Measurements from ENCODE around the gene SEZ6L.
A peak's percentile ranks its signal among the peaks of the same experiment; 100 is the strongest.

SEZ6L gene

DNA sequence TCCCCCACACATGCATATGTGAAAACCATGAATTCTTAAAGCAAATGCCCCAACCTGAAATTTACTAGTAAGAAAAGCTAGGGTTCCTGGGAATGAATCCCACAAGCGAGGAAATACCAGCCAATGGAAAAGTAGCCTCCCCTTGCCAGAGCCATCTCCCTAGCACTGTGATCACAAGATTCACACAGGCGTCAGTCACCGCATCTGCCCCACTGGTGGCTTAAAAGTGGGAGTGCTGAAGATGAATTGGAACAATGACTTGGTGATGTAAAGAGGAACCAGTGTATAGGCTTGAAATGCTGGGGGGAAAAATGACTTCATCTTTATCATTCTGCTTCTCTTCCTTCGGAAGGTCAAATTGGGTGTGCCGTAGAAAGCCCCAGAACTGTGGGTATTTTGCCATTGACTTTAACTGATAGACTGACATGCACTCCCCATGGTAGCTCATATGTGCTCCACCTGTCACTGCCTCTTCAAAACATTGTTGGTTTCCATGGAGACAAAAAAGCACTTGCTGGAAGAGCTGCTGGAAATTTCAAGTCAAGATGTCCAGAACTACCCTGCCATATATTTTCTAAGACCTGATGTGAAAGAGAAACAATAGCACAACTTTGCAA is 240.6 kb downstream of the SEZ6L start:
- Histone ChIP-seq H3K4me3 (ENCODE audit: low read length) (no peak overlapping the region), H3K4me1 (ENCODE audit: control insufficient read depth, insufficient read depth, low read length) (no peaks in the 10 kb centered on the region), H3K9ac (ENCODE audit: low read length) (no peak overlapping the region), H3K27me3 (replicated peaks; ENCODE audit: control insufficient read depth, insufficient read depth, low read length) (peaks cover 60% of the 10 kb centered on the region), H3K9me3 (ENCODE audit: control insufficient read depth, low read length) (peaks cover 9% of the 10 kb centered on the region), H3K36me3 (ENCODE audit: control insufficient read depth, insufficient read depth, low read length, severe bottlenecking) (no peaks in the 10 kb centered on the region)
- no peak for DNase-seq (ENCODE audit: low read depth)

DNA sequence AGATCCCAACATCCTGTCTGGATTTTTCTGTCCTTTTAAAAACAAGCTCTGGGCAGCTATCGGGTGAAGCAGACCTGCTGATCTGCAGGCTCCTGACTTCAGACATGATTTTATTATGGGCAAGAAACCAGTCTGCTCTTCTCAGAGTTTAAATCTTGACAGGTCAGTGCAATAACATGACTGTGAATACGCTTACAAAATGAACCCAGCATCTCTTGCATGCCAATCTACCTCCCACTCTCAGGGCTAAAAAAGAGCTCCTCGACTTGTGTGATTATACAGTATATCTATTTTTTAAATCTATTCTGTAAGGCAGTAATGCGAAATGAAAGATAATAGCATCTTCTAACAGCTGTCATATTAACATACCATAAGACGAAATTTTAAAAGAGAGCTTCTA is 241.1 kb downstream of the SEZ6L start:
- no peak for DNase-seq (ENCODE audit: low read depth)
- no peak overlapping the region for H3K9ac ChIP-seq (ENCODE audit: low read length)
- peaks cover 58% of the 10 kb centered on the region for H3K27me3 ChIP-seq (replicated peaks; ENCODE audit: control insufficient read depth, insufficient read depth, low read length)
- no peaks in the 10 kb centered on the region for H3K36me3 ChIP-seq (ENCODE audit: control insufficient read depth, insufficient read depth, low read length, severe bottlenecking)
- peaks cover 9% of the 10 kb centered on the region for H3K9me3 ChIP-seq (ENCODE audit: control insufficient read depth, low read length)
- H3K4me1 ChIP-seq (ENCODE audit: control insufficient read depth, insufficient read depth, low read length), result no peaks in the 10 kb centered on the region
- no peak overlapping the region for H3K4me3 ChIP-seq (ENCODE audit: low read length)

DNA sequence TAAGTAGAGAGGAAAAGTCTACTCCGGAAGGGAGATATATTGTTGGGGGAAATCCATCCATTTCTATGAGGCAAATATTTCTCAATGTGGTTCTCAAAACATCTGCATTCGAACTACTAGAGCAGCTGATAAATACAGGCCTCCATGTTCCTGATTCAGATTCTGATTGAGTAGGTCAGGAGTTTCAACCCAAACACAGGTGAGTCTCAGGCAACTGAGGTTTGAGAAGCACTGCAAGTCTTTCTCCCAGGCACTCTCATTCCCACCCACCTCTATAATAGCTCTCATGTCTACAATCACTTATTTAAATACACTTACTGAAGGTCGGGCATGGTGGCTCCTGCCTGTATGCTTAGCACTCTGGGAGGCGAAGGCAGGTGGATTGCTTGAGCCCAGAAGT is 245.1 kb downstream of the SEZ6L start:
- Histone ChIP-seq H3K27me3 (replicated peaks; ENCODE audit: control insufficient read depth, insufficient read depth, low read length) (peaks cover 62% of the 10 kb centered on the region), H3K9me3 (ENCODE audit: control insufficient read depth, low read length) (peaks cover 9% of the 10 kb centered on the region), H3K4me3 (ENCODE audit: low read length) (no peak overlapping the region), H3K4me1 (ENCODE audit: control insufficient read depth, insufficient read depth, low read length) (peaks cover 10% of the 10 kb centered on the region), H3K36me3 (ENCODE audit: control insufficient read depth, insufficient read depth, low read length, severe bottlenecking) (no peaks in the 10 kb centered on the region), H3K9ac (ENCODE audit: low read length) (no peak overlapping the region)
- no peak for DNase-seq (ENCODE audit: low read depth)

DNA sequence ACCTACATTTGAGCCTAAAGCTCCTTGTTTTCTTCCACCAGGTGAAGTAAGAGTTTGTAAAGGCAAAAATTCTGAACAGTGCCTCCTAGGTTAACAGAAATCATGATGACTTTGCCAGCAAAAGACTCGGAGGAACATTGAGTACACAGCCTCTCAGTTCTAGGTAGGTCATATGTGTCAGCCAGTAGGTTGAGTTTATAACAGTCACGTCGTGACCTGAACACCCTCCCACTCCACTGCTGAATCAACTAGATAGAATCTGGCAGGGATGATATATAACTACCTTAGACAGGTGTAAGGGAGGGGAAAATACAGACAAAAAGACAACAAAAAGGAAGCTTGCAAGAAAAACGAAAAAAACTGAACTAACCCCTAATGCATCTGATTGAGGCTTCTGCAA is 247.0 kb downstream of the SEZ6L start:
- no peak overlapping the region for H3K9ac ChIP-seq (ENCODE audit: low read length)
- peaks cover 51% of the 10 kb centered on the region for H3K27me3 ChIP-seq (replicated peaks; ENCODE audit: control insufficient read depth, insufficient read depth, low read length)
- no peak overlapping the region for H3K4me3 ChIP-seq (ENCODE audit: low read length)
- H3K4me1 ChIP-seq (ENCODE audit: control insufficient read depth, insufficient read depth, low read length), result peaks cover 10% of the 10 kb centered on the region
- no peak for DNase-seq (ENCODE audit: low read depth)
- no peaks in the 10 kb centered on the region for H3K36me3 ChIP-seq (ENCODE audit: control insufficient read depth, insufficient read depth, low read length, severe bottlenecking)
- peaks cover 2% of the 10 kb centered on the region for H3K9me3 ChIP-seq (ENCODE audit: control insufficient read depth, low read length)

DNA sequence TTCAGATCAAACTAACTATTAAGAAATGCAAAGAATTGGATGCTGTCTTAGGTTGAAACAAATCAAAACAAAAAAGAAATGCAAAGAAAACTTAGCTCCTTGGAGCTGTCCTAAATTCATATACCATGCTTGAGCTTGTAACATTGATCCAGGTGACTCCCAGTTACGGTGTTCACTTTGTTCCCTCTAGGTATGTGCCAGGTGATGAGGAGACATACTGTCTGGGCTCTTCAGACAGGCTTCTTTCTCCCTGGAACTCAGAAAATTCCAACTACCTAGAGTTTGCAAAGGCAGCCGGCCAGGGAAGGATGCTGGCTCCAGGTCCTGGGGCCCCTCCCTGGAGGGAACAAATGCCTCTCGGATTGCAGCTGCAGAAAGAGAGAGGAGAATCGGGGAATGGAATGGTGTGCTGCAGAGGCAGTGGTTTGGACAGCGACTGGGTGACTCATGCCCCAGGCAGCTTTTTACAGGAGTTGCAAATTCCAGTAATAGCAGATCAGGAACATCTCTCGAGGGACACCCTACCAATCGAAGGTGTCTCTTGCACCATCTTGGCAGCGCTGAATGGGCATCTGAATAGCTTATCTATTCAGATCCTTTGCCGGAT is 247.5 kb downstream of the SEZ6L start:
- DNase-seq (ENCODE audit: low read depth), result peak; percentile 64
- no peak overlapping the region for H3K4me3 ChIP-seq (ENCODE audit: low read length)
- H3K9ac ChIP-seq (ENCODE audit: low read length), result no peak overlapping the region
- H3K36me3 ChIP-seq (ENCODE audit: control insufficient read depth, insufficient read depth, low read length, severe bottlenecking), result no peaks in the 10 kb centered on the region
- H3K27me3 ChIP-seq (replicated peaks; ENCODE audit: control insufficient read depth, insufficient read depth, low read length), result peaks cover 46% of the 10 kb centered on the region
- H3K4me1 ChIP-seq (ENCODE audit: control insufficient read depth, insufficient read depth, low read length), result peaks cover 10% of the 10 kb centered on the region
- no peaks in the 10 kb centered on the region for H3K9me3 ChIP-seq (ENCODE audit: control insufficient read depth, low read length)

DNA sequence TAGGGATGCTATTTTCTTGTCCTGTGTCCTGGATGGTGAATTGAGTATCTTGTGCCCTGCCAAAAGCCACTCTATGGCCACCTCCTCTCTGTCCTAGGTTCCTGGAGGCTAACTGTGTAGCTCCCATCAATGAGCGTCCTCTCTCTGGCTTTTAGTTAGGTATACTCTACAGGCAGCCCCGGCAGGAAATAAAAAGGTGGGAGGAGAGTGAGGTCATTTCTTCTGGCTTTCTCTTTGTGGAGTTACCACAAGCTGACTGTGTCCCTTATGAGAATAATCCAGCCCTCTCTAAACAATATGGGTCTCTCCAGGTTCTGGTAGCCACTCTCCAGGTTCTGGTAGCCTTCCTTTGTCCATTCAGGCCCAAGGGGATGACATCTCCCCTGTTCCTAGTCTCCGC is 248.1 kb downstream of the SEZ6L start:
- Histone ChIP-seq H3K9ac (ENCODE audit: low read length) (no peak overlapping the region), H3K4me1 (ENCODE audit: control insufficient read depth, insufficient read depth, low read length) (peaks cover 10% of the 10 kb centered on the region), H3K4me3 (ENCODE audit: low read length) (no peak overlapping the region), H3K36me3 (ENCODE audit: control insufficient read depth, insufficient read depth, low read length, severe bottlenecking) (no peaks in the 10 kb centered on the region), H3K9me3 (ENCODE audit: control insufficient read depth, low read length) (peaks cover under 1% of the 10 kb centered on the region), H3K27me3 (replicated peaks; ENCODE audit: control insufficient read depth, insufficient read depth, low read length) (peaks cover 40% of the 10 kb centered on the region)
- no peak for DNase-seq (ENCODE audit: low read depth)

DNA sequence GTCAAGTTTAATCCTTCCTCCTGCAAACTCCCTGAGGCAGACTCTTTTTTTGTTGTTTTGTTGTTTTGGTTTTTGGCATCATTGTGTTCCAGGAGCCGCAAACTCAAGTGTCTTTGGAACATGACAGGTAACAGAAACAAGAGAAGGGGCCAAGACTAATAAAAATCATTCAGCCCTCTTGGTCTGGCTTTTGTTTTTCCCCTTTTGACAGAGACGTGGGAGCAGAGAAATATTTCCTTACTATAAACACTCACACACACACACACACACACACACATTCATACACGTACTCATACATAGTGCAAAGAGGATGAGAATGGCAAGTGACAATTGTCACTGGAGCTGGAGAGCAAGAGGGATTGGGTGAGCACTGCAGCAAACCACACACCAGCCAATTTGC is 249.4 kb downstream of the SEZ6L start:
- H3K4me1 ChIP-seq (ENCODE audit: control insufficient read depth, insufficient read depth, low read length), result peaks cover 10% of the 10 kb centered on the region
- no peak overlapping the region for H3K9ac ChIP-seq (ENCODE audit: low read length)
- no peaks in the 10 kb centered on the region for H3K36me3 ChIP-seq (ENCODE audit: control insufficient read depth, insufficient read depth, low read length, severe bottlenecking)
- no peak for DNase-seq (ENCODE audit: low read depth)
- H3K9me3 ChIP-seq (ENCODE audit: control insufficient read depth, low read length), result peaks cover 13% of the 10 kb centered on the region
- peaks cover 31% of the 10 kb centered on the region for H3K27me3 ChIP-seq (replicated peaks; ENCODE audit: control insufficient read depth, insufficient read depth, low read length)
- H3K4me3 ChIP-seq (ENCODE audit: low read length), result no peak overlapping the region

DNA sequence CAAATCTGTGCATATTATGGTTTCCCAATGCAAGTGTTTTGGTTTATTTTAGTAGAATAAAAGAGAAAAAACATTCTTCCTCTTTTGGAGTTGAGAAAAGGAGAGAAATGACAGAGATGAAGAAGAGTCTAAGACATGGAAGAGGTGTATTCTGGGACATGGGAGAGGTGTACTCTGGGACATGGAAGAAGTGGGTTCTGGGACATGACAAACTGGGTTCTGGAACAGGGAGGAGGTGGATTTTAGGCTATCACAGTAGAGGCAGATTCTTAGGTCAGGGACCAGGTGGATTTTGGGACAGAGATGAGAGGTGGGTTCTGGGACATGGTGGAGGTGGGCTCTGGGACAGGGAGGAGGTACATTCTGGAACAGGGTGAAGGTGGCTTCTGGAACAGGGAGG is 257.7 kb downstream of the SEZ6L start:
- no peak for DNase-seq (ENCODE audit: low read depth)
- Histone ChIP-seq H3K9me3 (ENCODE audit: control insufficient read depth, low read length) (peaks cover 16% of the 10 kb centered on the region), H3K36me3 (ENCODE audit: control insufficient read depth, insufficient read depth, low read length, severe bottlenecking) (no peaks in the 10 kb centered on the region), H3K4me3 (ENCODE audit: low read length) (no peak overlapping the region), H3K27me3 (replicated peaks; ENCODE audit: control insufficient read depth, insufficient read depth, low read length) (peaks cover 4% of the 10 kb centered on the region), H3K4me1 (ENCODE audit: control insufficient read depth, insufficient read depth, low read length) (peaks cover 3% of the 10 kb centered on the region), H3K9ac (ENCODE audit: low read length) (no peak overlapping the region)

DNA sequence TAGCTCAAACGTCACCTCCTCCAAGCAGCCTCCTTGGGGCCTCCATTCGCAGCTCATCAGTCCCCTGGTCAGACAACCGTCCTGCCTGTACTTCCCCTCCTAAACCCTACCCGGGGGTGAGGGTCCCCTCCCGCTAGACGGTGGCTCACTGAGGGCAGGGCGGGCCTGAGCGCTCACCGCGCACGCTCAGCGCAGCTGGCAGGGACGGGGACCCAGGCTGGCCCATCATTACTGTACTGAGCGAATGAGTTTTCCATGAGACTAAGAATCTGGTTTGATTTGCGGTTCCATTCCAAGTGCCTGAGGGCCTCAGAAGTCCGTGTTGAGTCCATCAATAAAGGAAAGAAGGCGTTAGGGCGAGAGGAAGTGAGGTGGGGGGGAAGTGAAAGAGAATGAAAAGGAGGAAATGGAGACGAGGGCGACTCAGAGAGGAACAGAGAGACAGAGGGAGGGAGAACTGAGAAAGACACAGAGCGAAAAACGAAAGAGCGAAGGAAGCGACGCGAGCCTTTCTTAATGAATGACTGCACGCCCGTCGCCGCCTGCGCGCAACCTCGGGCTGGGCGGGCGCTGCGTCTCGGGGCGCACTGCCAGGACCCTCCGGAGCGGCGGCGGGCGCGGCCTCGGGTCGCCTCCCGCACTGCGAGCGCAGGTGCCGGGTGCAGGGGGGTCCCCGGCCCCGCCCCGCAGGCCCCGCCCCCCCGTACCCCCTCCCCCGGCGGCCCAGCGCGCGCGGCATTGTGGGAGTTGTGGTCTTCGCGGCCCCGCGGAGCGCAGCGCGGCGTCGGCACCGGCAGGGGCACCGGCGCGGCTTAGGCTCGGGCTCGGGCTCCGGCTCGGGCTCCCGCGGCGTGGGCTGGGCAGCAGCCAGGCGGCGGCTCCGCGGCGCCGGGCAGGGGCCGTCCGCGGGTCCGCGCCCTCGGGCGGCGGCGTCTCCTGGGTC is 259.5 kb downstream of the SEZ6L start, which contains the start of gene ASPHD2:
TSS of gene ASPHD2 (plus strand) at position 746 of the 943 bp plus-strand sequence. CDS start 4,356 bp downstream, outside the sequence.
- peak; percentile 77 for DNase-seq (ENCODE audit: low read depth)
- Histone ChIP-seq H3K27me3 (replicated peaks; ENCODE audit: control insufficient read depth, insufficient read depth, low read length) (peaks cover 4% of the 10 kb centered on the region), H3K36me3 (ENCODE audit: control insufficient read depth, insufficient read depth, low read length, severe bottlenecking) (no peaks in the 10 kb centered on the region), H3K9me3 (ENCODE audit: control insufficient read depth, low read length) (peaks cover 1% of the 10 kb centered on the region), H3K4me1 (ENCODE audit: control insufficient read depth, insufficient read depth, low read length) (peaks cover 3% of the 10 kb centered on the region), H3K4me3 (ENCODE audit: low read length) (peak within 1 kb of the TSS; percentile 91), H3K9ac (ENCODE audit: low read length) (peak within 1 kb of the TSS; percentile 86)

DNA sequence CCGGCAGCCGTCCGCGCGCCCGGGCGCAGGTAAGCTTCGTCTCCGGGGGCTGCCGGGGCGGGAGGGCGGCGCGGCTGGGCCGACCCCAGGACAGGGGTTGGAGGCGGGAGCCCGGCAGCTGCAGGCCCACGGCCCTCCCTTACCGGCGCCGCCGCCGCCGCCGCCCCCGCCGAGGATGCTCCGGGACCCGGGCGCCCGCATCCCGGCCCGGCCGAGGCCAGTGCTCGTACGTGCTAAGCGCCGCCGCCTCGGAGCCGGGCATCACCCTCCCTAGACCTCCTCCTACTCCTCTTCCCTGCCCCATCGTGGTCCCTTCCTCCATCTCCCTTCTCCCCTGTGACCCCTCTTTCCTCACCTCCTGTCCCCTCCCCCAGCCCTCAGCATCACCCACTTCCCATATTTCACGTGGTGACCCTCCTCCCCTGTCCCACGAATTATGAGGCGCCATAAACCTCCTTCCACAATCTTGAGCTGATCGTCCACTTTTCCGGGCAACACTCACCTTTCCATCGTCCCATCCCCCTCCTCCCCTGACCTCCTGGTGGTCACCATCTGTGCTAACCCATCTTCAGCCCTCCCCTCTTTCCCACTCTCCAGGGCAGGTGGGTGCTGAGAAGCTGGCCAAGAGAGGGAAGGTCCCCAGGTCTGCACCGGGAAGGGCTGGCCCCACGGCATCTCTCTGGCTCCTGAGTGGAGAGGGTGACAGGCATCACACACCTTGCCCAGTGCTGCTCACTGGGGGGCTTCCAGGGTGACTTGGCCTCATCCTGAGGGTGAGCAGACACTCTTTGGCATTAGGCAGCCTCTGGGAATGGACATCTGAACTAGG is 260.4 kb downstream of the SEZ6L start:
- Histone ChIP-seq H3K27me3 (replicated peaks; ENCODE audit: control insufficient read depth, insufficient read depth, low read length) (peaks cover 4% of the 10 kb centered on the region), H3K9ac (ENCODE audit: low read length) (no peak overlapping the region), H3K36me3 (ENCODE audit: control insufficient read depth, insufficient read depth, low read length, severe bottlenecking) (no peaks in the 10 kb centered on the region), H3K4me3 (ENCODE audit: low read length) (peak overlapping the region; percentile 51), H3K4me1 (ENCODE audit: control insufficient read depth, insufficient read depth, low read length) (peaks cover 3% of the 10 kb centered on the region), H3K9me3 (ENCODE audit: control insufficient read depth, low read length) (no peaks in the 10 kb centered on the region)
- DNase-seq (ENCODE audit: low read depth), result peak; percentile 22

All from adipocyte (in vitro differentiated cells).